ENCODE data around the gene ACE2. TPM values are rescaled to one million over a fixed set of nuclear protein-coding genes. Genes with fewer than 3 reads are reported as not detected.

ACE2 gene
- total RNA-seq, 1 experiment from 2014 or later = not detected

DNA sequence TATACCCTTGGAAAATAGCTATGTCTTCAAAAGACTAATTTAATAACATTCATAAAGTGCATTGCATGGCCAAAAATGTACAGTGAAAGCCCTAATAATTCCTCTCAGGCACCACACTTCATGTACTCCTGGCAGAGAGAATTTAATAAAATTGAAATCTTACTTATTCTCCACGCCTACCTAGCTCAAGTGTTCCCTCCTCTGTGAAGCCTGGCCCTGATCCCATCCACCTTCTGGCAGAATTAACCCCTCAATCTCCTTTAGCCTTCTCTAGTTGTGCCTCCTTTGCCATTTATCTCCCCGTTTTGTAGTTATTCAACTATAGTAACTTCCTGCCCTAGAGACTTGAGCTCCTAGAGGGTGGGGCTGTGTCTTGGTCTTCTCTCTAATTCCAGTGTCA is 26.7 kb downstream of the ACE2 start:
- no peak overlapping the region; a peak in 1 of 7 replicates for H3K27ac Mint-ChIP-seq
- no peak overlapping the region for H3K18ac ChIP-seq (ENCODE audit: insufficient read length, low read depth, low read length)
- no peaks in the 10 kb centered on the region for H3K79me2 ChIP-seq (ENCODE audit: insufficient read depth, low read length)
- H2AK5ac ChIP-seq (ENCODE audit: insufficient read length, low read length) = no peak overlapping the region
- H3K9me3 Mint-ChIP-seq = no peaks in the 10 kb centered on the region
- WGBS (ENCODE audit: extremely low coverage, insufficient read length, low lambda C conversion rate) = no CpG with 5 or more reads among the region's 2 CpGs
- no peak overlapping the region for H3K27ac ChIP-seq (ENCODE audit: insufficient read length, low read depth, low read length)
- peaks cover 2% of the 10 kb centered on the region; the same call in 1 of the 2 replicates for H3K27me3 Mint-ChIP-seq (ENCODE audit: low read depth)
- H3K23me2 ChIP-seq (ENCODE audit: insufficient read length, low read depth, low read length, poor library complexity, severe bottlenecking) = no peaks in the 10 kb centered on the region
- no peaks in the 10 kb centered on the region for H3K4me1 ChIP-seq (ENCODE audit: insufficient read depth, low read length)
- no peak overlapping the region for H3K4ac ChIP-seq (ENCODE audit: low read depth, low read length)
- DNase-seq = no peak
- H3K23ac ChIP-seq (ENCODE audit: insufficient read length, low read depth, low read length) = no peak overlapping the region
- H3K9me3 ChIP-seq (ENCODE audit: control insufficient read depth, low read depth, low read length) = no peaks in the 10 kb centered on the region
- no peak overlapping the region for H3K4me2 ChIP-seq (ENCODE audit: insufficient read depth, insufficient read length, low read length)
- H4K20me1 ChIP-seq (ENCODE audit: control insufficient read depth, insufficient read depth, insufficient read length) = no peaks in the 10 kb centered on the region
- no peak overlapping the region for H4K8ac ChIP-seq (replicated peaks; ENCODE audit: insufficient read length, low read depth, low read length)
- no peak overlapping the region for H3K14ac ChIP-seq (ENCODE audit: insufficient read depth, low read length)
- no peak overlapping the region for H3K9ac ChIP-seq (ENCODE audit: extremely low read depth, insufficient read length, low read length)
- H3K79me1 ChIP-seq (ENCODE audit: insufficient read depth, low read depth, low read length, poor library complexity, severe bottlenecking) = no peaks in the 10 kb centered on the region
- H3T11ph ChIP-seq (ENCODE audit: low read length) = no peak overlapping the region
- no peak overlapping the region for H2BK120ac ChIP-seq (ENCODE audit: low read depth, low read length, poor library complexity, severe bottlenecking)
- no peak overlapping the region for H2BK15ac ChIP-seq (ENCODE audit: low read depth, low read length)
- H2BK20ac ChIP-seq (ENCODE audit: low read depth, low read length, poor library complexity, severe bottlenecking) = no peak overlapping the region
- peaks cover 13 to 19% of the 10 kb centered on the region in 2 experiments for H3K4me1 Mint-ChIP-seq
- H3K27me3 ChIP-seq (ENCODE audit: insufficient read depth, low read length) = no peaks in the 10 kb centered on the region
- H2BK5ac ChIP-seq (ENCODE audit: insufficient read length, low read length) = no peak overlapping the region
- H4K5ac ChIP-seq (ENCODE audit: insufficient read length, low read depth, low read length) = no peak overlapping the region
- no peak overlapping the region for H2BK12ac ChIP-seq (ENCODE audit: insufficient read length, low read depth, low read length)
- H3K56ac ChIP-seq (ENCODE audit: insufficient read length, low read depth, low read length) = no peak overlapping the region
- no peak overlapping the region for H3K4me3 Mint-ChIP-seq
- TF ChIP-seq, protein P1, sequence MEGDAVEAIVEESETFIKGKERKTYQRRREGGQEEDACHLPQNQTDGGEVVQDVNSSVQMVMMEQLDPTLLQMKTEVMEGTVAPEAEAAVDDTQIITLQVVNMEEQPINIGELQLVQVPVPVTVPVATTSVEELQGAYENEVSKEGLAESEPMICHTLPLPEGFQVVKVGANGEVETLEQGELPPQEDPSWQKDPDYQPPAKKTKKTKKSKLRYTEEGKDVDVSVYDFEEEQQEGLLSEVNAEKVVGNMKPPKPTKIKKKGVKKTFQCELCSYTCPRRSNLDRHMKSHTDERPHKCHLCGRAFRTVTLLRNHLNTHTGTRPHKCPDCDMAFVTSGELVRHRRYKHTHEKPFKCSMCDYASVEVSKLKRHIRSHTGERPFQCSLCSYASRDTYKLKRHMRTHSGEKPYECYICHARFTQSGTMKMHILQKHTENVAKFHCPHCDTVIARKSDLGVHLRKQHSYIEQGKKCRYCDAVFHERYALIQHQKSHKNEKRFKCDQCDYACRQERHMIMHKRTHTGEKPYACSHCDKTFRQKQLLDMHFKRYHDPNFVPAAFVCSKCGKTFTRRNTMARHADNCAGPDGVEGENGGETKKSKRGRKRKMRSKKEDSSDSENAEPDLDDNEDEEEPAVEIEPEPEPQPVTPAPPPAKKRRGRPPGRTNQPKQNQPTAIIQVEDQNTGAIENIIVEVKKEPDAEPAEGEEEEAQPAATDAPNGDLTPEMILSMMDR (conservative IDR thresholded peaks at IDR 0.05) = no peak
- no peak overlapping the region for H4K91ac ChIP-seq (ENCODE audit: insufficient read length, low read depth, low read length)
- H3K36me3 Mint-ChIP-seq (ENCODE audit: insufficient read depth in 1 of 3, low read depth in 3 of 3) = no peaks in the 10 kb centered on the region
- no peak overlapping the region for H2AFZ ChIP-seq (ENCODE audit: low read length)

Measured in H9 (cell line).